Ovary (tissue), 3 donors: ENCODE measurements around the gene TMOD3.

Experiments used
- CTCF ChIP-seq, 3 donors: fragments of 450-650 bp in 2 of 3; fragments of 200-600 bp in 1 of 3; IDR thresholded peaks; one replicate each; pipeline versions ENCODE4 v1.5.1 to v1.8.0; 2016 to 2022; ENCODE audit warnings: antibody characterized with exemption in 3 of 3, mild to moderate bottlenecking in 1 of 3
- EP300 ChIP-seq: sonication (generic); formaldehyde crosslinking; IDR thresholded peaks from one replicate; pipeline ENCODE4 v1.6.1; 2017; ENCODE audit warnings: antibody characterized with exemption
- POLR2A ChIP-seq: fragments of 450-650 bp; IDR thresholded peaks from one replicate; pipeline ENCODE4 v1.6.1; 2017; ENCODE audit warnings: antibody characterized with exemption, mild to moderate bottlenecking, moderate library complexity
- donor health status: DM: no; HTN: no; CAD: no.

GRCh38 chr15:51842265-51842664 lies 12.8 kb downstream of the TMOD3 start:
- TF ChIP-seq POLR2A (no peak), CTCF (IDR thresholded peaks at IDR 0.05) (no peak), EP300 (no peak)
